Upper lobe of left lung (tissue), 6 donors: ENCODE data around the gene IL5RA. TPM values are rescaled to one million over a fixed set of nuclear protein-coding genes. Genes with fewer than 3 reads are reported as not detected.
A peak's percentile ranks its signal among the peaks of the same experiment; 100 is the strongest.

Experiments used
- ATAC-seq, 2 donors: fragments of 200-7000 bp; cut with Tn5 transposase; one replicate each; pipeline ENCODE4 v1.9.1; 2022; ENCODE audit warnings: mild to moderate bottlenecking in 2 of 2, moderate library complexity in 2 of 2; ENCODE audit not compliant: low FRiP score in 2 of 2
- DNase-seq, 2 donors: peaks; one replicate each; pipeline ENCODE4 v3.0.0-alpha.2; 2019 to 2020
- H3K27ac ChIP-seq, 4 donors: fragments of 200-600 bp; sonication (generic); one replicate each; pipeline ENCODE4 v1.5.1; 2016 to 2019
- H3K27me3 ChIP-seq, 4 donors: fragments of 200-600 bp; sonication (generic); one replicate each; pipeline ENCODE4 v1.5.1; 2017 to 2019
- H3K36me3 ChIP-seq, 4 donors: fragments of 200-600 bp; sonication (generic); one replicate each; pipeline ENCODE4 v1.5.1; 2016 to 2019
- H3K4me1 ChIP-seq, 4 donors: fragments of 200-600 bp; sonication (generic); one replicate each; pipeline ENCODE4 v1.5.1; 2018 to 2019
- H3K4me3 ChIP-seq, 4 donors: fragments of 200-600 bp; sonication (generic); one replicate each; pipeline ENCODE4 v1.5.1; 2017 to 2019; ENCODE audit warnings: mild to moderate bottlenecking in 2 of 4, moderate library complexity in 1 of 4
- H3K9me3 ChIP-seq, 4 donors: fragments of 200-600 bp; sonication (generic); one replicate each; pipeline ENCODE4 v1.5.1; 2018 to 2019
- EP300 ChIP-seq, 4 donors: sonication (generic); formaldehyde crosslinking; IDR thresholded peaks; one replicate each; pipeline ENCODE4 v1.5.1; 2017; ENCODE audit warnings: antibody characterized with exemption in 4 of 4, control low read depth in 2 of 4
- POLR2A ChIP-seq, 4 donors: fragments of 450-650 bp; IDR thresholded peaks; one replicate each; pipeline ENCODE4 v1.5.1; 2016 to 2017; ENCODE audit warnings: antibody characterized with exemption in 4 of 4, mild to moderate bottlenecking in 2 of 4
- POLR2AphosphoS5 ChIP-seq, 2 donors: sonication (generic); formaldehyde crosslinking; IDR thresholded peaks; one replicate each; pipeline ENCODE4 v1.5.1; 2017; ENCODE audit warnings: antibody characterized with exemption in 2 of 2
- WGBS, 2 donors: methylation state at CpG; one replicate each; pipeline ENCODE4 v1.1.5; 2017 to 2018; 5-methylcytosine and 5-hydroxymethylcytosine counted together
- total RNA-seq, 6 donors: library from RNA; depleted of rRNA in 4 of 6; stranded (reverse); fragments of >200 nt in 4 of 6; gene quantifications; one replicate each; pipeline versions ENCODE4 v1.1.0 to v1.2.1, GENCODE V29; 2016 to 2021
- TF ChIP-seq, protein P1 (sequence below), 6 experiments: fragments of 450-650 bp in 4 of 6; fragments of 200-600 bp in 2 of 6; sonication (generic) in 2 of 6; IDR thresholded peaks; one replicate each; pipeline ENCODE4 v1.5.1; 2016 to 2019; ENCODE audit warnings: antibody characterized with exemption in 6 of 6
- donor health status: DM: no; HTN: no; CAD: no; lungs with moderate emphysema.
- donor health status: DM: no; HTN: yes; CAD: no; lungs with severe emphysema.

IL5RA gene
- total RNA-seq, 6 donors from 2014 or later, result 0.46 to 17.7 (median 3.7) TPM

GRCh38 chr3:3133500-3133899 lies 23.3 kb upstream of the IL5RA start:
- Histone ChIP-seq H3K4me1 (peaks cover 0 to 8% (median 3%) of the 10 kb centered on the region in 4 donors), H3K27ac (no peak overlapping the region), H3K4me3 (no peak overlapping the region), H3K36me3 (peaks cover 4 to 51% (median 30%) of the 10 kb centered on the region in 4 donors), H3K9me3 (no peaks in the 10 kb centered on the region), H3K27me3 (no peaks in the 10 kb centered on the region)
- ATAC-seq (no peak), DNase-seq (no peak)
- WGBS, 2 donors, result 83 to 84% methylated on average over 6 of the region's 6 CpGs
- TF ChIP-seq, protein P1, sequence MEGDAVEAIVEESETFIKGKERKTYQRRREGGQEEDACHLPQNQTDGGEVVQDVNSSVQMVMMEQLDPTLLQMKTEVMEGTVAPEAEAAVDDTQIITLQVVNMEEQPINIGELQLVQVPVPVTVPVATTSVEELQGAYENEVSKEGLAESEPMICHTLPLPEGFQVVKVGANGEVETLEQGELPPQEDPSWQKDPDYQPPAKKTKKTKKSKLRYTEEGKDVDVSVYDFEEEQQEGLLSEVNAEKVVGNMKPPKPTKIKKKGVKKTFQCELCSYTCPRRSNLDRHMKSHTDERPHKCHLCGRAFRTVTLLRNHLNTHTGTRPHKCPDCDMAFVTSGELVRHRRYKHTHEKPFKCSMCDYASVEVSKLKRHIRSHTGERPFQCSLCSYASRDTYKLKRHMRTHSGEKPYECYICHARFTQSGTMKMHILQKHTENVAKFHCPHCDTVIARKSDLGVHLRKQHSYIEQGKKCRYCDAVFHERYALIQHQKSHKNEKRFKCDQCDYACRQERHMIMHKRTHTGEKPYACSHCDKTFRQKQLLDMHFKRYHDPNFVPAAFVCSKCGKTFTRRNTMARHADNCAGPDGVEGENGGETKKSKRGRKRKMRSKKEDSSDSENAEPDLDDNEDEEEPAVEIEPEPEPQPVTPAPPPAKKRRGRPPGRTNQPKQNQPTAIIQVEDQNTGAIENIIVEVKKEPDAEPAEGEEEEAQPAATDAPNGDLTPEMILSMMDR (IDR thresholded peaks at IDR 0.05), result no peak
- no peak for TF ChIP-seq POLR2AphosphoS5 (IDR thresholded peaks at IDR 0.05)
- no peak for TF ChIP-seq POLR2A (IDR thresholded peaks at IDR 0.05)
- TF ChIP-seq EP300 (IDR thresholded peaks at IDR 0.05), result no peak

- Histone ChIP-seq H3K27ac (no peak overlapping the region), H3K4me1 (peaks cover 13 to 24% (median 18%) of the 10 kb centered on the region in 4 donors), H3K36me3 (peaks cover 0 to 34% (median 25%) of the 10 kb centered on the region in 4 donors), H3K4me3 (no peak overlapping the region), H3K27me3 (no peaks in the 10 kb centered on the region), H3K9me3 (no peaks in the 10 kb centered on the region)
- no peak for TF ChIP-seq EP300 (IDR thresholded peaks at IDR 0.05)
- TF ChIP-seq, protein P1 (IDR thresholded peaks at IDR 0.05), result no peak
- TF ChIP-seq POLR2AphosphoS5 (IDR thresholded peaks at IDR 0.05), result no peak
- TF ChIP-seq POLR2A (IDR thresholded peaks at IDR 0.05), result no peak
- WGBS, 2 donors, result 60 to 66% methylated on average over 5 of the region's 5 CpGs
- ATAC-seq (no peak), DNase-seq (no peak)
Measured at GRCh38 chr3:3129579-3129978, 19.4 kb upstream of the IL5RA start.

- H3K27me3 ChIP-seq, result no peaks in the 10 kb centered on the region
- DNase-seq (no peak), ATAC-seq (peak in 1 of 2 donors; percentile 1)
- whole genome bisulfite sequencing, 2 donors, result 40 to 42% methylated on average over 19 to 20 of the region's 20 CpGs
- H3K36me3 ChIP-seq, result peaks cover 0 to 28% (median 20%) of the 10 kb centered on the region in 4 donors
- H3K27ac ChIP-seq, result peak overlapping the region; percentile 90 to 94 (median 93)
- peak overlapping the region; percentile 60 to 82 (median 66) for H3K4me3 ChIP-seq
- H3K9me3 ChIP-seq, result no peaks in the 10 kb centered on the region
- peaks cover 13 to 24% (median 17%) of the 10 kb centered on the region in 4 donors for H3K4me1 ChIP-seq
- TF ChIP-seq POLR2AphosphoS5 (IDR thresholded peaks at IDR 0.05), result no peak
- no peak for TF ChIP-seq EP300 (IDR thresholded peaks at IDR 0.05)
Measured at GRCh38 chr3:3127432-3128010, 17.3 kb upstream of the IL5RA start.

DNA sequence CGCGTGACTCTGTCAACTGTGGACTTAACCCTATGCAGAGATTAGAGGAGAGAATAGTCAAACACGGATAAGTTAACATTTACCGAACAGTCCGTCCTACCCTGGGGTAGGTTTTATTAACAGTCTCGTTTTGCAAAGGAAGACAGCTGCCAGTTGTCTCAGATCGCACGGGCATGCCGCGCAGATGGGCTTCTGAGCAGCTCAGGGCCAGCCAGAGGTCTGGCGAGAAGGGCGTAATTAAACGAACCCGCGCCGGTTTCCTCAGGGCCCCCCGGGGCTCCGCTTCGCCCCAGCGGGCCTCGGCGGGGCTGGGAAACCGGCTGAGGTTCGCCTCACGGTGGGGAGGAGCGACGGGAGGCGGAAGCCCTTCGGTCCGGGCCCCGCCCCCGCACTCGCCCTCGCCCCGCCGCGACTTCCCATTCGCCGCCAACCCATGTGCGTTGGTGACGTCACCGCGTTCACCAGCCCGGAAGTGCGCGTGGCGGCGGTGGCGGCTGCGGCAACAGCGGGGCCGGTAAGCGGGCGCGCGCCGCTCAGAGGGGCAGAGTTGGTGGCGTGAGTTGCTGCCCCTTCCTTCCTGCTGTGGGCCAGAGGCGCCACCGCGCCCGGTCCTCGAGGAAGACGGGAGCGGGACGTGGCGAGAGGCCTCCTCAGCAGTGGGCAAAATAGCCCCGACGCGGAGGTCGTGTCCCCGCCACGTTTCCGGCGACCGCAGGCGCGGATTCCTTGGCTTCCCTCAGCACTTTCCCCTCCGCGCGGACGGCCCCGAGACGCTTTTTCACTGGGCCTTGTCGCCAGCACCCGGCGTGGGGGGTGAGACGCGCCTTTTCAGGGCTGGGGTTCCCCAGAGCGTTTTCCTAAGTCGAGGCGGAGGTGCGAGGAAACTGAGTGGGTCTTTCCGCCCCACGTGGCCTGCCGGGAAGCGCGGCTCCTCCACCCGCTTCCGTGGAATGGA lies 16.6 kb upstream of the IL5RA start, which contains the start of gene TRNT1:
TSS of gene TRNT1 (plus strand) at position 464 of the 955 bp plus-strand sequence. CDS start 2,101 bp downstream, outside the sequence.
- H3K4me1 ChIP-seq, result peaks cover 13 to 24% (median 17%) of the 10 kb centered on the region in 4 donors
- peak in 1 of 4 donors; percentile 71 for TF ChIP-seq EP300 (IDR thresholded peaks at IDR 0.05)
- TF ChIP-seq POLR2AphosphoS5 (IDR thresholded peaks at IDR 0.05), result peak; percentile 97 to 99
- TF ChIP-seq, protein P1 (IDR thresholded peaks at IDR 0.05), result peak in 3 of 6 experiments; percentile 18 to 31 (median 28)
- TF ChIP-seq POLR2A (IDR thresholded peaks at IDR 0.05), result peak in 3 of 4 donors; percentile 63 to 97 (median 95)
- H3K4me3 ChIP-seq, result peak within 1 kb of the TSS; percentile 60 to 82 (median 66)
- peaks cover 0 to 28% (median 20%) of the 10 kb centered on the region in 4 donors for H3K36me3 ChIP-seq
- peak within 1 kb of the TSS; percentile 90 to 94 (median 93) for H3K27ac ChIP-seq
- DNase-seq, result peak; percentile 97 to 99
- H3K9me3 ChIP-seq, result no peaks in the 10 kb centered on the region
- ATAC-seq, result peak; percentile 97 to 98
- H3K27me3 ChIP-seq, result no peaks in the 10 kb centered on the region
- WGBS, 2 donors, result 1 to 7% methylated on average over 11 to 73 of the region's 100 CpGs

DNA sequence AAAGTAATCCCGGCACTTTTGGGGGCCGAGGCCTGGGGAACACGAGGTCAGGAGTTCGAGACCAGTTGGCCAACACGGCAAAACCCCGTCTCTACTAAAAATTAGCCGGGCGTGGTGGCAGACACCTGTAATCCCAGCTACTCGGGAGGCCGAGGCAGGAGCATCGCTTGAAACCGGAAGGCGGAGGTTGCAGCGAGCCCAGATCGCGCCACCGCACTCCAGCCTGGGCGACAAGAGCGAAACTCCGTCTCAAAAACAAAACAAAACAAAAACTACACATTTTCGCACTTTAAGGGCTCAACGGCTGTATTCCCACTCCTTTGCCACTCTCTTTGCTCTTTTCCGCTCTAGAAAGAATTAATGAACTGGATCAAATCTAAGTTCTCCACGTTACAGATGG lies 15.8 kb upstream of the IL5RA start:
- 86 to 90% methylated on average over 23 to 24 of the region's 24 CpGs for WGBS, 2 donors
- no peaks in the 10 kb centered on the region for H3K27me3 ChIP-seq
- DNase-seq (peak in 1 of 2 donors; percentile 66), ATAC-seq (no peak)
- H3K4me3 ChIP-seq, result peak overlapping the region in 3 of 4 donors; percentile 64 to 82 (median 67)
- peak overlapping the region; percentile 90 to 94 (median 93) for H3K27ac ChIP-seq
- TF ChIP-seq POLR2A (IDR thresholded peaks at IDR 0.05), result no peak
- TF ChIP-seq, protein P1 (IDR thresholded peaks at IDR 0.05), result no peak
- no peak for TF ChIP-seq POLR2AphosphoS5 (IDR thresholded peaks at IDR 0.05)
- TF ChIP-seq EP300 (IDR thresholded peaks at IDR 0.05), result no peak
- peaks cover 0 to 24% (median 17%) of the 10 kb centered on the region in 4 donors for H3K36me3 ChIP-seq
- no peaks in the 10 kb centered on the region for H3K9me3 ChIP-seq
- peaks cover 13 to 24% (median 17%) of the 10 kb centered on the region in 4 donors for H3K4me1 ChIP-seq
